HPDE6-E6E7 (cell line): Measurements from ENCODE around the gene SUGP1.

Source experiments
- DNase-seq: peaks from one replicate; pipeline ENCODE4 v3.0.0; 2011; ENCODE audit warnings: missing footprints; ENCODE audit errors: extremely low spot score

SUGP1 gene

GRCh38 chr19:19303411-19303810 lies 16.9 kb downstream of the SUGP1 start:
- no peak for DNase-seq

- DNase-seq = no peak
Measured at GRCh38 chr19:19300613-19301012, 19.7 kb downstream of the SUGP1 start.

- no peak for DNase-seq
Measured at GRCh38 chr19:19297759-19298158, 22.6 kb downstream of the SUGP1 start.

- DNase-seq = no peak
Measured at GRCh38 chr19:19296953-19297689, 23.2 kb downstream of the SUGP1 start.

GRCh38 chr19:19294914-19295313 lies 25.4 kb downstream of the SUGP1 start:
- DNase-seq = no peak

- DNase-seq = no peak
Measured at GRCh38 chr19:19292607-19293006, 27.7 kb downstream of the SUGP1 start.

GRCh38 chr19:19285686-19286085 lies 34.6 kb downstream of the SUGP1 start:
- no peak for DNase-seq

GRCh38 chr19:19280561-19280960 lies 39.7 kb downstream of the SUGP1 start:
- no peak for DNase-seq

- no peak for DNase-seq
Measured at GRCh38 chr19:19279853-19280252, 40.5 kb downstream of the SUGP1 start.

GRCh38 chr19:19279062-19279612 lies 41.2 kb downstream of the SUGP1 start:
- no peak for DNase-seq

- no peak for DNase-seq
Measured at GRCh38 chr19:19278315-19278714, 42.0 kb downstream of the SUGP1 start.

GRCh38 chr19:19276851-19277250 lies 43.5 kb downstream of the SUGP1 start:
- no peak for DNase-seq

- DNase-seq = no peak
Measured at GRCh38 chr19:19276386-19276785, 43.9 kb downstream of the SUGP1 start.

- no peak for DNase-seq
Measured at GRCh38 chr19:19274716-19275565, 45.4 kb downstream of the SUGP1 start.

- no peak for DNase-seq
Measured at GRCh38 chr19:19274146-19274545, 46.2 kb downstream of the SUGP1 start.

GRCh38 chr19:19271828-19272599 lies 48.3 kb downstream of the SUGP1 start:
- DNase-seq = no peak

GRCh38 chr19:19270749-19271571 lies 49.3 kb downstream of the SUGP1 start:
- DNase-seq = no peak

- DNase-seq = no peak
Measured at GRCh38 chr19:19269952-19270694, 50.2 kb downstream of the SUGP1 start.

GRCh38 chr19:19268453-19269385 lies 51.6 kb downstream of the SUGP1 start:
- no peak for DNase-seq
